GM18907 (cell line): ENCODE data around the gene NHEJ1.

Experiments used
- ATAC-seq: cut with Tn5 transposase; IDR thresholded peaks from one replicate; pipeline ENCODE4 v1.9.1; 2021; ENCODE audit warnings: mild to moderate bottlenecking, moderate library complexity; ENCODE audit not compliant: unreplicated experiment

The NHEJ1 gene

DNA sequence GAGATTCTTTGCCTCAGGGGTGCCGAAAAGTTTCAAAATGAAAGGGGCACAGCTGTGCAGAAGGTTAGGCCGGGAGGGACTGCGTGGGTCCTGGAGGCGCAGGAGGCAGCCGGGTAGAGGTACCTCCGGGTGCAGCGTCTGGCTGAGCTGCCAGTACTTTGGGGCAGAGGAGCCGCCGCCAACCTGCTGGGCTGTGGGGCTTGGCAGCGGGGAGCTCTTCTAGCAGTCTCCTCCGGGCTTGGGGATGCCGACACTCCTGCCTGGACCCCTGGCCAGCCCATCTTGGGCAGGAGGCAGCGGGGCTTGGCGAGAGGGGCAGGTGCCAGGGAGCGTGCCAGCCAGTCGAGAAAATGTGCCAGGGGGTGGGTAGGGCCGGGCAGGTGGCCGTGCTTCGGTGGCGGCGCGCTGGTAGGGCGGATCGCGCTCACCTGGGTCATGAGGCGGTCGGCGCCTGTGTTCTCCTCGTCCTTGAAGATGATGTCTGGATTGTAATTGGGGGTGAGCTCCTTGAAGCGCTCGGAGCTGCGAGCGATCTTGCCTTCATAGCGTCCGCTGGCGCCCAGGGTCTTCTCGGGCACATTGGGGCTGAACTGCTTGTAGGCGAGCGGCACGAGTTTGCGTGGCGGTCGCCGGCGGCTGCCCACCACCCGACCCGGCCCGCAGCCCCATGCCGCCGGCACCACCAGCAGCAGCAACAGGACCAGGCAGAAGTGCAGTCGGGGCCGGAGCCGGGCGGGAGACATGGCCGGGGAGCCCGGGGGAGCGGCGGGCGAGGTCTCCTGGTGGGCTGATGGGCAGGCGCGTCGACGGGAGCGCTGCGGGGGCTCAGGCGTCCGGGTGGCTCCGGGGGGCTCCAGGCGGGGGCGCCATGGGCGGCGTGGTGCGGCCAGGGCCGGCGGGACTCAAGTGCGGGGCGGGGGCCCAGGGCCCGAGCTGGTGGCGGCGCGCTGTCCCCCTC, 100.6 kb downstream of the NHEJ1 start:
- ATAC-seq, result no peak

DNA sequence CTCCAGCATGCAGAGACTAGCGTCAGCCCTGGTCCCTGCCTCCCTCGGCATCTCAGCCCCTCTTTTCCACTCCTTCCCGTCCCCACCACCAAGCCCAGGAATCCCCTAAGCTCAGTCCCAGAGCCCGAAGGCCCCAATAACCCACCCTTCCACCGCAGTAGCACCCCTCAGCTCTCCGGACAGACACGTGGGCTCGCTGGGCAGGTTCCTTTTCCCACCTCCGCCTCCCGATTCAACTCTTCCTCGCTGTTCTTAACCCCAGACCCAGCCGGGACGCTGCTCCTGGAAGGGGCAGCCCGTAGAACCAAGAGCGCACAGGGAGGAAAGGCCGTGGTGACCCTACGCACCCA, 101.3 kb downstream of the NHEJ1 start:
- ATAC-seq, result no peak

- ATAC-seq, result no peak
Observed at GRCh38 chr2:219058541-219059374, 101.9 kb downstream of the NHEJ1 start.

GRCh38 chr2:219057709-219058540, 102.7 kb downstream of the NHEJ1 start:
- ATAC-seq, result peak; percentile 84

DNA sequence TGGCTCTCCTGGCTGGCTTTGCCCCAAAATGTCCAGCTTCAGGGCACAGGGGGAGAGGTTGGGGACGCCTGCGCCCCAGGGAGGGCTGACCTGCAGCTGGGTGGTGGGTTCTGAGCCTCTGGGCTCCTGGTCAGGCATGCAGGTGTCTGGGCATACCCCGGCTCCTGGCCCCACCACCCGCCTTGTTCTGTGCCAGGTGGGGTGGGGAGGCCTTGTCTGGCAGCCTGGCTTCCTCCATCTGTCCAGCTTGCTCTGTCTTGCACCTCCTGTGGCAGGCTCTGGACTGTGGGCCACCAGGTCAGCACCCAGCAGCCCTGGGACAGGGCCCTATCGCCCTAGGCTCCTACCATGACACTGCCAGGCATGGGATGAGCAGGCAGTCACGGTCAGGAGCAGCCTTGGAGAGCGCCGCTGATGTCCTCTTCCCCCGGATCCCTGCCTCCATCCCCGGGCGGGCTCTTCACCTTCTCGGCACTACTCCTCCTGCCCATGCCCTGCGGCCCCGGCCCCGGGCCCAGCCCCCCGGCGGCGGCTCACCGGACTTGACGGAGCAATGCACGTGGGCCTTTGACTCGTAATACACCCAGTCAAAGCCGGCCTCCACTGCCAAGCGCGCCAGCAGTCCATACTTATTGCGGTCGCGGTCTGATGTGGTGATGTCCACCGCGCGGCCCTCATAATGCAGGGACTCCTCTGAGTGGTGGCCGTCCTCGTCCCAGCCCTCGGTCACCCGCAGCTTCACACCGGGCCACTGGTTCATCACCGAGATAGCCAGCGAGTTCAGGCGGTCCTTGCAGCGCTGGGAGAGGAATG, 103.5 kb downstream of the NHEJ1 start:
- ATAC-seq, result no peak

DNA sequence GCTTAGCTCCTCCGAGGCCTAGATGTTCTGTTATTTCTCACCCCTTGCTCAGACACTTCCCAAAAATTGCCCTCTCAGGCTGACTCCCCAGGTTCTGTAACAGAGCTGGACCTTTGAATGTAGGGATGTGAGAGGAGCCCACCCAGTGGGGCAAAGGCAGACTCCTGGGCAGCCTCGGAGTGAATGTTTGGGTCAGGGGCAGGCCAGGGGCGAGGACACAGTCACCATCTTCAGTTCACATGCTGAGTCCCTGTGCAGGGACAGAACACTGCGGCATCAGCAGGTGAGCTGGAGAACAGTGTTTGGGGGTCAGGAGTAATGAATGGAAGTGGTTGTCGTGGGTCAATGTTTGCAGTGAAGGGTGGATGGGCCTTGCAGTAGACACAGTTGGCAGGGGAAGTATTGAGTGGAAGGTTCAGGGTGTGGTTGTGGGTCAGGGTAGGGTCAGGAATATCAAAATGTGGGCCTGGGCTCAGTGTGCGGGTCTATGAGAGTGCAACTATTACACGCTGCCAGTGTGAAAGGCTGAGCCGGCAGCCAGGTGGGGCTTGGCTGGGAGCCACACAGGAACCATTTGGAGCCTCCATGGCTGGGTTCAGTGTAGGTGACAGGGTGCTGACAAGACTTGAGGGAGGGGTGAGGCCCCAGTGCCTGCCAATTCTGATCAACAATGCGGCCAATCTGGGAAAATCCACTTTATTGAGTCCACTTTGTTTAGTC, 104.3 kb downstream of the NHEJ1 start:
- no peak for ATAC-seq

GRCh38 chr2:219054956-219055903, 105.4 kb downstream of the NHEJ1 start:
- ATAC-seq, result no peak

DNA sequence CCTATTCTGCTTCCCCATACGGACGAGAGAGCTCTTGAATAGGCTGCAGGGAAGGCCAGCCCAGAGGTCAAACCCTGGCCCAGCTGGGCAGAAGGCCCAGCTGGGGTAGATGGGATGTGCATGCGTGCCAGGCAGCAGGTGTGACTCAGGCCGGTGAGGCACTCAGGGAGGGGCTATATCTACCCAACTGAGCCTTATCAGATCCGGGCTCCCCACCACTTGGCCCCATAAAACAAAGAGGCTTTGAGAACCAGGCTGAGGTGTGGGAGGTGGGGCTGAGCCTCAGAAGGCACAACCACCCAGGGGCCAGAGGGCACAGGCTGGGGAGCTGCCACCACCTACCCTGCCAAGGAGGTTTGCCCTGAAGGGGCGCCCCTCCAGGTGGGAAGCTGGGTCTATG, 111.3 kb downstream of the NHEJ1 start:
- ATAC-seq, result no peak

GRCh38 chr2:219045937-219046550, 114.6 kb downstream of the NHEJ1 start:
- ATAC-seq, result no peak

- ATAC-seq, result no peak
Observed at GRCh38 chr2:219042750-219043149, 117.9 kb downstream of the NHEJ1 start.

GRCh38 chr2:219042157-219042556, 118.5 kb downstream of the NHEJ1 start:
- no peak for ATAC-seq

DNA sequence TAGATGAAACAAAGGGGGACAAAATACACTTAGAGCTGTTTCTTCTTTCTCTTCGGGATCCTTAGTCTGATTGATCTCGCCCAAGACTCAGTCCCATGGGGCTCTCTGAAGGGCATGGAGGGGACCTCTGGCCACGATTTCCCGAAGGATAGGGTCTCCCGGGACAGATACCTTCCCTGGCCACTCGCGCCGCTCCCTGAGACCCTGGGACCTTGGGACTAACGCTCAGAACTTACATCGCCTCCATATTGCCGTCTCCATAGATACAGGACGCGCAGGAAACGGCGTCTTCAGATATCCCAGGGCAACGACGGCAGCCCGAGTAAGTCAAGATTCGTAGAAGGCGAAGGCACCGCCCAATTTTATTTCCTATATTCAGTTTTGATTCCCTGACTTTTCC, 119.4 kb downstream of the NHEJ1 start, which contains the start of gene CFAP65:
Gene CFAP65, minus strand, starts transcription at position 265 of the 400 bp plus-strand sequence. CDS start 2,468 bp downstream, outside the sequence.
- ATAC-seq, result no peak

DNA sequence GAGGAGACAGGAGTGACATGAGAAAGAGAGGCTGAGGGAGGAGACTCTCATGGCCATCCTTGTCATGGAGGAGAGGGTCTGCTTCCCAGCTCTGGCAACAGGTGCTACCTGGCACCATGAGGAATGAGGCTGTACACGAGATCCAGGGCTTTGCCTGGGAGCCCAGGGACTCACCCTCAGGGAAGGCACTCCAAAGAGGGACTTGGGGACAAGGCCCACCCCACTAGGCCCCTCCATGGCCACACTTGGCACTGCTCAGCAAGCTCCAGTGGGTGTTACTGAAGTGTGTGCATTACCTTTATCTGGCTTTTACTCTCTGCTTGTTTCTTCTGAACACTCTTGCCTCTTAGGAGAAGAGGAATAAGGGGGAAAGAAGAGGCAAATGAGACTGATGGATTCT, 122.0 kb downstream of the NHEJ1 start:
- no peak for ATAC-seq

DNA sequence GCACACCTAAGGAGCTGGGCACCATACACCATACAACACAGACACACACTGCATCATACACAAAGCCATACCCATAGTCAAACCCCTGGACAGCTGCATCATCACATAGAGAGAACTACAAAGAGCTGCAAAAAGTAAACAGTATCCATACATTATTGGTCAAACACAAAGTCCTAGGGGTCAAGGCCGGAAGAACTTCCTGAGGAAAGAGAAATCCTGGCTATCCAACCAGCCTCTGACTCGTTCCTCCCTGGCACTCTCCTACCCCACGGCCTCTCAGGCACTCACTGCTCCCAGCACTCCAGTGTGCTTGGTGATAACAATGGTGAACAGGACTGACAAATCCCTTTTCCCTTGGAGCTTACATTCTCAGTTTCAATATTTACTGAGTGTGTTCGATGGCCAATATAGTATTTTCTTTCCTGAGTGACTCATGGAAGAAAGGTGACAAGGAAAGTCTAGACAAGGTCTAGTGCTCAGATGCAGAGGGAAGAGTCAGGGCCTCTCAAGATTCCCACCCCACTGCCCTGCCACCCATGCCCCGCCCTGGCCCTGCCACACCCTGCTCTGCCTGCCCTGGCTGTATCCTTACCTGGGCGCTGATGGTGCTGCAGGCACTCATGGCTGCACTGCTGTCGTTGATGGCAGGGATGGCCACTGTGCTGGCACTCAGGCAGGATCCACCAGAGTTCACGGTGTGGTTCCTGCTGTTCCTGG, 122.7 kb downstream of the NHEJ1 start:
- ATAC-seq, result no peak

- ATAC-seq, result no peak
Observed at GRCh38 chr2:219035942-219036341, 124.7 kb downstream of the NHEJ1 start.

DNA sequence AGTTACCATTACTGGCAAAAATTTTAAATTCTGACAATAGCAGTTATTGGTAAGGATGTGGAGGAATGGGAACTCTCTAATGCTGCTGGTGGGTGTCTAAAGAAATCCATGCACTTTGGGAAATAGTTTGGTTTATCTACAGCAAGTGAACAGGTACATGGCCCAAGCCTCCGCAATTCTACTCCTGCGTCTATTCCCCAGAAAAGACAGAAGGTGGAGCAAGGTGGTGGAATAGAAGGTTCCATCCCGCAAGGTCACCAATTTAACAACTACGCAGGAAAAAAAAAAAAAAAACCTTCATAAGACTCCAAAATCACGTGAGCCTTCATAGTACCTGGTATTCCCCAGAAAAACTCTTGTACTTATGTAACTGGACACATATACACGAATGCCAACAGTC, 125.8 kb downstream of the NHEJ1 start:
- ATAC-seq, result no peak

GRCh38 chr2:219032051-219032745, 128.4 kb downstream of the NHEJ1 start:
- ATAC-seq, result no peak
